Measurements from ENCODE around the gene ARL14EP.
A peak's percentile ranks its signal among the peaks of the same experiment; 100 is the strongest.

Gene ARL14EP

GRCh38 chr11:30322826-30323710, at the start of gene ARL14EP:
TSS of gene ARL14EP (plus strand) at chr11:30323104. CDS start at chr11:30330949, 7,845 bp downstream.
- DNase-seq = peak; percentile 87 to 88

- no peak for DNase-seq
Measured at GRCh38 chr11:30277176-30277575, 45.7 kb upstream of the ARL14EP start.

- no peak for DNase-seq
Measured at GRCh38 chr11:30279796-30280195, 43.1 kb upstream of the ARL14EP start.

GRCh38 chr11:30281476-30282288, 41.2 kb upstream of the ARL14EP start:
- no peak for DNase-seq

GRCh38 chr11:30282289-30282631, 40.6 kb upstream of the ARL14EP start:
- no peak for DNase-seq

- no peak for DNase-seq
Measured at GRCh38 chr11:30284836-30285235, 38.1 kb upstream of the ARL14EP start.

GRCh38 chr11:30285416-30286121, 37.3 kb upstream of the ARL14EP start:
- DNase-seq = no peak

- no peak for DNase-seq
Measured at GRCh38 chr11:30291331-30291730, 31.6 kb upstream of the ARL14EP start.

- no peak for DNase-seq
Measured at GRCh38 chr11:30292545-30292944, 30.4 kb upstream of the ARL14EP start.

- no peak for DNase-seq
Measured at GRCh38 chr11:30295178-30295885, 27.6 kb upstream of the ARL14EP start.

GRCh38 chr11:30304620-30305019, 18.3 kb upstream of the ARL14EP start:
- no peak for DNase-seq

GRCh38 chr11:30310623-30311022, 12.3 kb upstream of the ARL14EP start:
- no peak for DNase-seq

- no peak for DNase-seq
Measured at GRCh38 chr11:30311189-30311588, 11.7 kb upstream of the ARL14EP start.

- DNase-seq = no peak
Measured at GRCh38 chr11:30312243-30312642, 10.7 kb upstream of the ARL14EP start.

GRCh38 chr11:30313580-30313979, 9.3 kb upstream of the ARL14EP start:
- no peak for DNase-seq

GRCh38 chr11:30314625-30315024, 8.3 kb upstream of the ARL14EP start:
- no peak for DNase-seq

GRCh38 chr11:30316237-30316636, 6.7 kb upstream of the ARL14EP start:
- no peak for DNase-seq

GRCh38 chr11:30317030-30317429, 5.9 kb upstream of the ARL14EP start:
- DNase-seq = no peak

GRCh38 chr11:30321321-30321720, 1.6 kb upstream of the ARL14EP start:
- DNase-seq = no peak

- no peak for DNase-seq
Measured at GRCh38 chr11:30322191-30322590, 713 bp upstream of the ARL14EP start.

- DNase-seq = no peak
Measured at GRCh38 chr11:30326114-30326778, 3.3 kb downstream of the ARL14EP start.

- peak in 1 of 2 donors; percentile 7 for DNase-seq
Measured at GRCh38 chr11:30326906-30327305, 4.0 kb downstream of the ARL14EP start.

All from activated CD4-positive, alpha-beta T cell treated with anti-CD3 and anti-CD28 coated beads for 4 hours (primary cell).